Parietal lobe (tissue), 2 donors: Measurements from ENCODE around the gene KCNQ1OT1. TPM values are rescaled to one million over a fixed set of nuclear protein-coding genes. Genes with fewer than 3 reads are reported as not detected.

Source experiments
- small RNA-seq: library from RNA; depleted of rRNA; stranded (forward); fragments of <200 nt; gene quantifications from one replicate; pipeline ENCODE3, GENCODE V24; 2014; ENCODE audit warnings: low replicate concordance
- total RNA-seq: library from RNA; depleted of rRNA; stranded (reverse); fragments of >200 nt; gene quantifications from one replicate; pipeline ENCODE4 v1.2.3, GENCODE V29; 2014

Gene KCNQ1OT1
- total RNA-seq: 17.2 TPM

DNA sequence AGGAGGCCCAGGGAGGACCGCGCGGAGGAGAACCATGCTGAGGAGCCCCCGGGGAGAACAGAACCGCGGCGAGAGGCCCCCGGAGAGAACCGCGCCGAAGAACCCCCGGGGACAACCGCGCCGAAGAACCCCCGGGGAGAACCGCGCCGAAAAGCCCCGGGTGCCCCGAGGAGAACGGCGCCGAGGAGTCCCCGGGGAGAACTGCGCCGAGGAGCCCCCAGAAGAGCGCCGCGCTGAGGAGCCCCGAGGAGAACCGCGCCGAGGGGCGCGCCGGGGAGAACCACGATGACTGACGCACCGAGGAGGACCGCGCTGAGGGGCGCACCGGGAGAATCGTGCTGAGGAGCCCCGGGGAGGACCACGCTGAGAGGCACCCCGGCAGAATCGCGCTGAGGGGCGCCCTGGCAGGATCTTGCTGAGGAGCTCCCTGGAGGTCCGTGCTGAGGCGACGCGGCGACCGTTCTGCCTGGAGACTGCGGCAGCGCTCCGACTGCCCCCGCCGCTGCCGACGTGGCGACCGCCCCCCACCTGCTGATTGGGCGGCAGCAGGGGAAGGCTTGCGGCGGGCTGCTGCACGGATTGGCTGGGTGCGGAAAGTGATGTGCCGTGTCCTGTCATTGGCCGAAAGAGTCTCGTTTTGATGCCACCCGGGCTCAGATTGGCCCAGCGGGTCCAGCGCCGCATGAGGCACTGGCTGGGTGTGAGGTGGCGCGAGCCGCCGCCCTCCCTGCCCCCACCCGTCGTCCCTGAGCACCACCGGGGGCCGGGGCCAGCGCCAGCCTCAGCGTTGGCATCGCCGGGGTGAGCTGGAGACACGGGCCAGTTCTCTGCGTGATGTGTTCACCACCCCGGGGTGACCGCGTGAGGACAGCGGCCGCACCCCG lies at the start of gene KCNQ1OT1:
Gene KCNQ1OT1, minus strand, starts transcription at position 464 of the 884 bp plus-strand sequence.

Small RNA genes within 50 kb of the gene (small RNA-seq; reads per million reads assigned to genes)
- gene RF01947: not detected
- gene RF01948: not detected
- gene RF01950: not detected

Other genes starting within 250 kb of the KCNQ1OT1 start
- 21.3 TPM for gene CDKN1C, start 185.8 kb upstream of the KCNQ1OT1 start, total RNA-seq
- gene PHLDA2, start 229.4 kb upstream of the KCNQ1OT1 start, total RNA-seq: not detected